Measurements from ENCODE around the gene MTIF2. TPM values are rescaled to one million over a fixed set of nuclear protein-coding genes. Genes with fewer than 3 reads are reported as not detected.

MTIF2 gene
- total and polyA plus RNA-seq, 2 experiments from 2014 or later = 19.1 to 23.3 TPM

GRCh38 chr2:55224761-55225261 is 44.2 kb downstream of the MTIF2 start:
- no peaks in the 10 kb centered on the region; the same call in 1 of the 2 replicates for H3K4me1 ChIP-seq (ENCODE audit: insufficient read depth)
- H3K36me3 ChIP-seq (ENCODE audit: low read depth) = no peaks in the 10 kb centered on the region
- no peaks in the 10 kb centered on the region for H3K9me2 ChIP-seq (ENCODE audit: insufficient read depth)
- no peak overlapping the region for H3K9ac ChIP-seq
- no peaks in the 10 kb centered on the region for H4K20me1 ChIP-seq (ENCODE audit: insufficient read depth)
- no peak overlapping the region for H3K4me3 ChIP-seq
- H3K27ac ChIP-seq = no peak overlapping the region
- TF ChIP-seq EZH2phosphoT487 (IDR thresholded peaks at IDR 0.05; ENCODE audit: insufficient read depth, low read depth) = no peak
- no peak for TF ChIP-seq EZH2 (IDR thresholded peaks at IDR 0.05; ENCODE audit: insufficient read depth, poor library complexity, severe bottlenecking)
- peaks cover 41% of the 10 kb centered on the region for H3K79me2 ChIP-seq (ENCODE audit: insufficient read depth)
- H3F3A ChIP-seq (ENCODE audit: insufficient read depth) = peaks cover 7% of the 10 kb centered on the region; the same call in 1 of the 2 replicates
- H3K27me3 ChIP-seq (replicated peaks; ENCODE audit: insufficient read depth) = no peaks in the 10 kb centered on the region
- no peaks in the 10 kb centered on the region for H3K9me3 ChIP-seq (ENCODE audit: low read depth)
- in situ Hi-C loops (cut with MboI) = no loop called here
- DNase-seq = no peak
- no peak overlapping the region for H3K4me2 ChIP-seq (ENCODE audit: unreplicated experiment)
- WGBS, 2 experiments (ENCODE audit: low coverage in 1 of 2, low lambda C conversion rate in 2 of 2, missing lambda C conversion rate in 2 of 2) = 70 to 75% methylated on average over 16 to 19 of the region's 19 CpGs
- H2AFZ ChIP-seq = no peak overlapping the region

GRCh38 chr2:55223958-55224760 is 44.9 kb downstream of the MTIF2 start:
- H4K20me1 ChIP-seq (ENCODE audit: insufficient read depth) = no peaks in the 10 kb centered on the region
- no peaks in the 10 kb centered on the region for H3K9me3 ChIP-seq (ENCODE audit: low read depth)
- no peak for DNase-seq
- TF ChIP-seq EZH2phosphoT487 (IDR thresholded peaks at IDR 0.05; ENCODE audit: insufficient read depth, low read depth) = no peak
- no peak for TF ChIP-seq EZH2 (IDR thresholded peaks at IDR 0.05; ENCODE audit: insufficient read depth, poor library complexity, severe bottlenecking)
- peak overlapping the region; percentile 70 for H3K4me3 ChIP-seq
- H3K9ac ChIP-seq = peak overlapping the region; percentile 87
- H3K27ac ChIP-seq = peak overlapping the region; percentile 56
- H3K4me2 ChIP-seq (ENCODE audit: unreplicated experiment) = peak overlapping the region; percentile 74
- H2AFZ ChIP-seq = peak overlapping the region; percentile 88
- no peaks in the 10 kb centered on the region for H3K9me2 ChIP-seq (ENCODE audit: insufficient read depth)
- peaks cover 7% of the 10 kb centered on the region; the same call in 1 of the 2 replicates for H3F3A ChIP-seq (ENCODE audit: insufficient read depth)
- no peaks in the 10 kb centered on the region; the same call in 1 of the 2 replicates for H3K4me1 ChIP-seq (ENCODE audit: insufficient read depth)
- in situ Hi-C loops (cut with MboI) = no loop called here
- WGBS, 2 experiments (ENCODE audit: low coverage in 1 of 2, low lambda C conversion rate in 2 of 2, missing lambda C conversion rate in 2 of 2) = 84 to 85% methylated on average over 25 of the region's 25 CpGs
- H3K27me3 ChIP-seq (replicated peaks; ENCODE audit: insufficient read depth) = no peaks in the 10 kb centered on the region
- peaks cover 34% of the 10 kb centered on the region for H3K79me2 ChIP-seq (ENCODE audit: insufficient read depth)
- no peaks in the 10 kb centered on the region for H3K36me3 ChIP-seq (ENCODE audit: low read depth)

- H3K9me2 ChIP-seq (ENCODE audit: insufficient read depth) = no peaks in the 10 kb centered on the region
- in situ Hi-C loops (cut with MboI) = no loop called here
- H3K27me3 ChIP-seq (replicated peaks; ENCODE audit: insufficient read depth) = no peaks in the 10 kb centered on the region
- no peak overlapping the region for H2AFZ ChIP-seq
- H3K9ac ChIP-seq = no peak overlapping the region
- H3K9me3 ChIP-seq (ENCODE audit: low read depth) = no peaks in the 10 kb centered on the region
- TF ChIP-seq EZH2phosphoT487 (IDR thresholded peaks at IDR 0.05; ENCODE audit: insufficient read depth, low read depth) = no peak
- no peak for TF ChIP-seq EZH2 (IDR thresholded peaks at IDR 0.05; ENCODE audit: insufficient read depth, poor library complexity, severe bottlenecking)
- no peaks in the 10 kb centered on the region for H3F3A ChIP-seq (ENCODE audit: insufficient read depth)
- no peaks in the 10 kb centered on the region for H3K36me3 ChIP-seq (ENCODE audit: low read depth)
- no peaks in the 10 kb centered on the region for H4K20me1 ChIP-seq (ENCODE audit: insufficient read depth)
- H3K79me2 ChIP-seq (ENCODE audit: insufficient read depth) = no peaks in the 10 kb centered on the region
- no peak overlapping the region for H3K4me3 ChIP-seq
- no peak for DNase-seq
- no peak overlapping the region for H3K27ac ChIP-seq
- H3K4me2 ChIP-seq (ENCODE audit: unreplicated experiment) = no peak overlapping the region
- H3K4me1 ChIP-seq (ENCODE audit: insufficient read depth) = no peaks in the 10 kb centered on the region
Observed at GRCh38 chr2:55213822-55214221, 55.2 kb downstream of the MTIF2 start.

- Histone ChIP-seq H3K9ac (no peak overlapping the region), H4K20me1 (ENCODE audit: insufficient read depth) (no peaks in the 10 kb centered on the region), H3K4me3 (no peak overlapping the region), H3F3A (ENCODE audit: insufficient read depth) (no peaks in the 10 kb centered on the region), H3K9me3 (ENCODE audit: low read depth) (no peaks in the 10 kb centered on the region), H3K4me2 (ENCODE audit: unreplicated experiment) (no peak overlapping the region), H3K4me1 (ENCODE audit: insufficient read depth) (no peaks in the 10 kb centered on the region), H3K27me3 (replicated peaks; ENCODE audit: insufficient read depth) (no peaks in the 10 kb centered on the region), H2AFZ (no peak overlapping the region), H3K9me2 (ENCODE audit: insufficient read depth) (0 out of 2 replicates have a peak, but pooled peaks cover 5% of the 10 kb centered on the region), H3K79me2 (ENCODE audit: insufficient read depth) (no peaks in the 10 kb centered on the region), H3K36me3 (ENCODE audit: low read depth) (peaks cover 22% of the 10 kb centered on the region; the same call in 1 of the 2 replicates), H3K27ac (no peak overlapping the region)
- 91 to 96% methylated on average over 2 of the region's 2 CpGs for WGBS, 2 experiments (ENCODE audit: low coverage in 1 of 2, low lambda C conversion rate in 2 of 2, missing lambda C conversion rate in 2 of 2)
- in situ Hi-C loops (cut with MboI) = no loop called here
- DNase-seq = no peak
- no peak for TF ChIP-seq EZH2phosphoT487 (IDR thresholded peaks at IDR 0.05; ENCODE audit: insufficient read depth, low read depth)
- no peak for TF ChIP-seq EZH2 (IDR thresholded peaks at IDR 0.05; ENCODE audit: insufficient read depth, poor library complexity, severe bottlenecking)
Observed at GRCh38 chr2:55204950-55205349, 64.1 kb downstream of the MTIF2 start.
